SJCRH30 (cell line): Measurements from ENCODE around the gene ATF2. TPM values are rescaled to one million over a fixed set of nuclear protein-coding genes. Genes with fewer than 3 reads are reported as not detected.
A peak's percentile ranks its signal among the peaks of the same experiment; 100 is the strongest.
"Not testable (repeated sequence)": the region's sequence is repeated elsewhere in the genome, so short reads cannot be mapped to it uniquely, and the experiment has no call there.

Experiments
- DNase-seq, 2 experiments: peaks; one replicate each; pipeline ENCODE4 v3.0.0-alpha.2; 2015 to 2020
- H3K27ac ChIP-seq: fragments of 250-450 bp; sonication (Bioruptor Pico); 2 replicates; pipeline ENCODE4 v1.5.1; 2020; ENCODE audit warnings: mild to moderate bottlenecking, moderate library complexity
- H3K27me3 ChIP-seq: fragments of 250-450 bp; sonication (Bioruptor Pico); 2 replicates; pipeline ENCODE4 v1.5.1; 2020; ENCODE audit warnings: mild to moderate bottlenecking, moderate library complexity
- H3K36me3 ChIP-seq: fragments of 250-450 bp; sonication (Bioruptor Pico); 2 replicates; pipeline ENCODE4 v1.5.1; 2020; ENCODE audit warnings: mild to moderate bottlenecking, moderate library complexity
- H3K4me1 ChIP-seq: fragments of 250-450 bp; sonication (Bioruptor Pico); 2 replicates; pipeline ENCODE4 v1.5.1; 2020; ENCODE audit warnings: mild to moderate bottlenecking, moderate library complexity
- H3K4me3 ChIP-seq: fragments of 250-450 bp; sonication (Bioruptor Pico); 2 replicates; pipeline ENCODE4 v1.5.1; 2020; ENCODE audit warnings: mild to moderate bottlenecking, moderate library complexity
- H3K9me3 ChIP-seq: fragments of 250-450 bp; sonication (Bioruptor Pico); replicated peaks from 2 replicates; pipeline ENCODE4 v1.5.1; 2020; ENCODE audit warnings: mild to moderate bottlenecking, moderate library complexity
- total RNA-seq: library from RNA; depleted of rRNA; stranded (reverse); fragments of >200 nt; shearing (Covaris generic); gene quantifications from 2 replicates; pipeline ENCODE4 v1.2.3, GENCODE V29; 2014

Gene ATF2
- total RNA-seq, 1 experiment from 2014 or later = 48.5 TPM

- DNase-seq = no peak
- Histone ChIP-seq H3K36me3 (peaks cover 15% of the 10 kb centered on the region), H3K27me3 (no peaks in the 10 kb centered on the region), H3K4me3 (no peak overlapping the region), H3K4me1 (no peaks in the 10 kb centered on the region), H3K9me3 (no peaks in the 10 kb centered on the region), H3K27ac (no peak overlapping the region)
These were observed 24.8 kb downstream of the ATF2 start for GRCh38 chr2:175143191-175143590.

- no peak for DNase-seq
- no peaks in the 10 kb centered on the region for H3K4me1 ChIP-seq
These were observed 27.7 kb downstream of the ATF2 start for GRCh38 chr2:175140332-175140731.

GRCh38 chr2:175137793-175138192 is 30.2 kb downstream of the ATF2 start:
- no peaks in the 10 kb centered on the region for H3K9me3 ChIP-seq
- H3K27ac ChIP-seq = no peak overlapping the region
- peaks cover 33% of the 10 kb centered on the region for H3K36me3 ChIP-seq
- H3K4me1 ChIP-seq = no peaks in the 10 kb centered on the region
- no peak overlapping the region for H3K4me3 ChIP-seq
- DNase-seq = no peak
- H3K27me3 ChIP-seq = no peaks in the 10 kb centered on the region

More at GRCh38 chr2:175140332-175140731, 27.7 kb downstream of the ATF2 start:
- Histone ChIP-seq H3K27me3 (no peaks in the 10 kb centered on the region), H3K36me3 (peaks cover 30% of the 10 kb centered on the region), H3K4me3 (no peak overlapping the region), H3K27ac (no peak overlapping the region), H3K9me3 (no peaks in the 10 kb centered on the region)

GRCh38 chr2:175136334-175137215 is 31.4 kb downstream of the ATF2 start:
- Histone ChIP-seq H3K27ac (no peak overlapping the region), H3K27me3 (no peaks in the 10 kb centered on the region), H3K4me1 (no peaks in the 10 kb centered on the region), H3K4me3 (no peak overlapping the region), H3K9me3 (no peaks in the 10 kb centered on the region), H3K36me3 (peaks cover 35% of the 10 kb centered on the region)
- DNase-seq = no peak

- no peak for DNase-seq
- Histone ChIP-seq H3K27me3 (no peaks in the 10 kb centered on the region), H3K9me3 (no peaks in the 10 kb centered on the region), H3K27ac (no peak overlapping the region), H3K36me3 (peaks cover 35% of the 10 kb centered on the region), H3K4me1 (no peaks in the 10 kb centered on the region), H3K4me3 (no peak overlapping the region)
These were observed 32.1 kb downstream of the ATF2 start for GRCh38 chr2:175135862-175136261.

DNA sequence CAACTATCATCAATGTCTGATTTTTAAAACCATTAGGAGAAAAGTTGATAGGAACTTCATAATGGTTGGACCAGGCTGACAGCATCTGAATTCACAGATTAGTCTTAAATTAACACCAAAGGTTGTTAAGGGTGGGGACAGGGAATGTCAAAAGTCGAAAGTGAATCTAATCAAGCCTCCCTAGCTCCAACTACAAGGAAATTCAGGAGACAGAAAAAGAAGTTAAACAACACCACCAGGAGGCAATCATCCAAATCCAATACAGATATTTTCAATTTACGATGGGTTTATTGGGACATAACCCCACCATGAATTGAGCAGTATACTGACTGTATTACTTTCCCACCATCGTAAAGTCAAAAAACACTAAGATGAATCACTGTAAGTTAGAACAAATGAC is 32.8 kb downstream of the ATF2 start:
- Histone ChIP-seq H3K9me3 (no peaks in the 10 kb centered on the region), H3K27me3 (no peaks in the 10 kb centered on the region), H3K36me3 (peaks cover 35% of the 10 kb centered on the region), H3K4me3 (no peak overlapping the region), H3K27ac (no peak overlapping the region), H3K4me1 (no peaks in the 10 kb centered on the region)
- DNase-seq = no peak

DNA sequence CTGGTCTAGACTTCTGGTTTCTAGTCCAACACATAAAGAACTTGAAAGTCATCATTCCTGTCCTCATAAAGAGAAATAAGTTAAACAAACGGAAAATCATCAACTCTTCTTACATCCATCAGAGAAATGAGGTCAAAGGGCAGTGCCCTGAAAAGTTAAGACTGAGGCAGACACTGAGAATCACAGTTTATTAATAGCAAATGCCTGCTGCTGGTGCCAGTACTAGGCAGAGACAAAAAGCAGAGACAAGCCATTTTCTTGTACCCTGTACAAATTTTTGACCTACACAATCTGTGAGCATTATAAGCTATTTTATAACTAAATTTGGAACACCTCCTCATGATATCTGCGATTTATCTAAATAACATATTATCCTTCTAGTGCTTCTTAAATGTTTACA is 36.8 kb downstream of the ATF2 start:
- Histone ChIP-seq H3K27ac (no peak overlapping the region), H3K9me3 (no peaks in the 10 kb centered on the region), H3K4me1 (no peaks in the 10 kb centered on the region), H3K36me3 (peaks cover 47% of the 10 kb centered on the region), H3K27me3 (no peaks in the 10 kb centered on the region), H3K4me3 (no peak overlapping the region)
- no peak for DNase-seq

DNA sequence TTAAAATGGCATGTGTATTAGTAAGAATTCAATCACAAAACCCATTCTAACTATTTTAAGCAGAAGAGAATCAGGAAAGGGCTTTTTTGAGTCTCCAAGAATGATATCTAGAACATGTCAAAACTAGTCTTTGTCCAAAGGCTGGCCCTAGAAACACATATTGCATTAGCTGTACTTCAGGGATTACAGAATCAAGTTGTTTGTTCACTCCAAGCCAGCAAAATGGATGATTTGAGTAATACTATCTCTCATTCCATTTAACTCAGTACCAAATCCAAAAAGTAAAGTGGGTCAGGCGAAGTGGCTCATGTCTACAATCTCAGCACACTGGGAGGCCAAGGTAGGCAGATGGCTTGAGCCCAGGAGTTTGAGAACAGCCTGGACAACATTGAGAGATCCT is 41.3 kb downstream of the ATF2 start:
- Histone ChIP-seq H3K27ac (no peak overlapping the region), H3K4me1 (no peaks in the 10 kb centered on the region), H3K4me3 (no peak overlapping the region), H3K36me3 (peaks cover 26% of the 10 kb centered on the region), H3K27me3 (no peaks in the 10 kb centered on the region), H3K9me3 (no peaks in the 10 kb centered on the region)
- no peak for DNase-seq

- no peak for DNase-seq
- no peak overlapping the region for H3K4me3 ChIP-seq
- H3K27ac ChIP-seq = no peak overlapping the region
- H3K9me3 ChIP-seq = no peaks in the 10 kb centered on the region
- no peaks in the 10 kb centered on the region for H3K27me3 ChIP-seq
- H3K4me1 ChIP-seq = no peaks in the 10 kb centered on the region
- peaks cover 15% of the 10 kb centered on the region for H3K36me3 ChIP-seq
These were observed 44.7 kb downstream of the ATF2 start for GRCh38 chr2:175123254-175123653.

GRCh38 chr2:175111200-175111657 is 56.8 kb downstream of the ATF2 start:
- H3K4me1 ChIP-seq = no peaks in the 10 kb centered on the region
- H3K9me3 ChIP-seq = no peaks in the 10 kb centered on the region
- peaks cover 43% of the 10 kb centered on the region for H3K36me3 ChIP-seq
- H3K27ac ChIP-seq = no peak overlapping the region
- no peak overlapping the region for H3K4me3 ChIP-seq
- peak in 1 of 2 experiments; percentile 68 for DNase-seq
- H3K27me3 ChIP-seq = no peaks in the 10 kb centered on the region

- not testable (repeated sequence) for H3K4me1 ChIP-seq, H3K4me3 ChIP-seq, H3K27me3 ChIP-seq, H3K27ac ChIP-seq, DNase-seq, H3K9me3 ChIP-seq
- H3K36me3 ChIP-seq = peaks cover 33% of the 10 kb centered on the region
These were observed 59.9 kb downstream of the ATF2 start for GRCh38 chr2:175108091-175108490.

DNA sequence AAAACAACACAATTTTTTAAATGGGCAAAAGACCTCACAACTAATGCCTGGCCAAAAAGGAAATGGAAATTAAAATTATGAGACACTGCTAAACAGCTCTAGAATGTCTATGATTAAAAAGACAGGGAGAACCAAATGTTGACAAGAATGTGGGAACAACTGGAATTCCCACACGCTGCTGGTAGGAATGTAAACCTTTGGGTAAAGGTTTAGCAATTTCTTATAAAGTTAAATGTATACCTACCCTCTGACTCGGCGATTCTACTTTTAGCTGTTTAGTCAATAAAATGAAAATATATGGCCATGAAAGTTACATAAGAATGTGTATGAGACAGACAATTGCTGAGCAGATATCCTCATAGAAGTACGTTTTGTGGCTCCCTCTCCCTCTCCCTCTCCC is 60.9 kb downstream of the ATF2 start:
- Histone ChIP-seq H3K9me3 (no peaks in the 10 kb centered on the region), H3K4me3 (no peak overlapping the region), H3K27ac (no peak overlapping the region), H3K4me1 (no peaks in the 10 kb centered on the region), H3K36me3 (peaks cover 32% of the 10 kb centered on the region), H3K27me3 (no peaks in the 10 kb centered on the region)
- DNase-seq = no peak

- Histone ChIP-seq H3K4me1 (no peaks in the 10 kb centered on the region), H3K27me3 (no peaks in the 10 kb centered on the region), H3K36me3 (peaks cover 24% of the 10 kb centered on the region), H3K27ac (no peak overlapping the region), H3K9me3 (no peaks in the 10 kb centered on the region; the same call in 1 of the 2 replicates), H3K4me3 (no peak overlapping the region)
- DNase-seq = no peak
These were observed 64.8 kb downstream of the ATF2 start for GRCh38 chr2:175103191-175103590.

GRCh38 chr2:175101514-175101913 is 66.5 kb downstream of the ATF2 start:
- Histone ChIP-seq H3K27me3 (no peaks in the 10 kb centered on the region), H3K4me1 (no peaks in the 10 kb centered on the region), H3K36me3 (peaks cover 26% of the 10 kb centered on the region), H3K27ac (no peak overlapping the region), H3K4me3 (no peak overlapping the region), H3K9me3 (no peaks in the 10 kb centered on the region; the same call in 1 of the 2 replicates)
- DNase-seq = no peak

DNA sequence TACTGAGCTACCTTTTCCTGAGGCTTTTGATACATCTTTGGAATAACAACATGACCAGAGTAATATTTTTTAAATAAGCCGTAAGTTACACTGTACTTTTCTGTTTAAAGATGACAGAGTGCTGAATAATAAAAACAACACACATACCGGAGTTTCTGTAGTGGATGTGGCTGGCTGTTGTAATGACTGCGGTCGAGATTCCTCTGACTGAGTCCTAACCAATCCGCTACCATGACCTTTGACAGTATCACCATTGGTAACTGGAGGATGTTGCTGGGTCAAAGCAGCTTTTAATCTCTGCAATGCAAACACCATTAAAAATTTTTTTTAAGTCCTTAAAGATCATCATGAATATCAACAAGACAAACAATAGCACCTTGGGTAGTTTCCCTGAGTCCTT is 70.7 kb downstream of the ATF2 start:
- Histone ChIP-seq H3K27me3 (no peaks in the 10 kb centered on the region), H3K27ac (no peak overlapping the region), H3K4me1 (no peaks in the 10 kb centered on the region), H3K4me3 (no peak overlapping the region), H3K36me3 (peaks cover 37% of the 10 kb centered on the region), H3K9me3 (no peaks in the 10 kb centered on the region; the same call in 1 of the 2 replicates)
- no peak for DNase-seq

DNA sequence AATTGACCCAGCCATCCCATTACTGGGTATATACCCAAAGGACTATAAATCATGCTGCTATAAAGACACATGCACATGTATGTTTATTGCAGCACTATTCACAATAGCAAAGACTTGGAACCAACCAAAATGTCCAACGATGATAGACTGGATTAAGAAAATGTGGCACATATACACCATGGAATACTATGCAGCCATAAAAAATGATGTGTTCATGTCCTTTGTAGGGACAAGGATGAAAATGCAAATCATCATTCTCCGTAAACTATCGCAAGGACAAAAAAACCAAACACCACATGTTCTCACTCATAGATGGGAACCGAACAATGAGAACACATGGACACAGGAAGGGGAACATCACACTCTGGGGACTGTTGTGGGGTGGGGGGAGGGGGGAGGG is 83.9 kb downstream of the ATF2 start:
- H3K36me3 ChIP-seq = peaks cover 52% of the 10 kb centered on the region
- H3K27ac ChIP-seq, H3K9me3 ChIP-seq, DNase-seq, H3K4me1 ChIP-seq, H3K27me3 ChIP-seq, H3K4me3 ChIP-seq: not testable (repeated sequence)
